Natural killer cell (primary cell): ENCODE data around the gene TUG1. TPM values are rescaled to one million over a fixed set of nuclear protein-coding genes. Genes with fewer than 3 reads are reported as not detected.
A peak's percentile ranks its signal among the peaks of the same experiment; 100 is the strongest.

Experiments used
- ATAC-seq, 3 donors: fragments of 150-1000 bp in 2 of 3; fragments of 200-7000 bp in 1 of 3; cut with Tn5 transposase; 1 replicate in 1 of 3; 2 replicates in 2 of 3; pipeline ENCODE4 v1.10.0; 2021; ENCODE audit warnings: mild to moderate bottlenecking in 2 of 3, moderate library complexity in 2 of 3
- DNase-seq, 2 donors: peaks; one replicate each; pipeline versions ENCODE4 v3.0.0 to v3.0.0-alpha.2; 2013 to 2021; ENCODE audit warnings: mixed read lengths in 1 of 2
- H3K27ac ChIP-seq: one replicate; pipeline ENCODE4 v1.5.1; 2013; ENCODE audit warnings: mild to moderate bottlenecking, low read length
- H3K27me3 ChIP-seq: one replicate; pipeline ENCODE4 v1.6.1; 2013; ENCODE audit warnings: low read length; ENCODE audit not compliant: control insufficient read depth, insufficient read depth
- H3K36me3 ChIP-seq: one replicate; pipeline ENCODE4 v1.6.1; 2013; ENCODE audit warnings: low read length; ENCODE audit not compliant: control insufficient read depth, insufficient read depth
- H3K4me1 ChIP-seq: one replicate; pipeline ENCODE4 v1.6.1; 2013; ENCODE audit warnings: low read length; ENCODE audit not compliant: control insufficient read depth, insufficient read depth
- H3K4me3 ChIP-seq: one replicate; pipeline ENCODE4 v1.5.1; 2013; ENCODE audit warnings: low read length
- H3K9me3 ChIP-seq: one replicate; pipeline ENCODE4 v1.6.1; 2013; ENCODE audit warnings: low read length; ENCODE audit not compliant: control insufficient read depth, insufficient read depth
- H3K27ac Mint-ChIP-seq, 2 donors: one replicate each; pipeline ENCODE4 v1.8.0; 2022; ENCODE audit warnings: mild to moderate bottlenecking in 2 of 2, mixed read lengths in 2 of 2, moderate library complexity in 1 of 2
- H3K27me3 Mint-ChIP-seq, 2 donors: one replicate each; pipeline ENCODE4 v1.8.0; 2022; ENCODE audit warnings: low read depth in 2 of 2, mixed read lengths in 2 of 2
- H3K36me3 Mint-ChIP-seq: one replicate; pipeline ENCODE4 v1.8.0; 2022; ENCODE audit warnings: mixed read lengths
- H3K4me1 Mint-ChIP-seq, 2 donors: one replicate each; pipeline ENCODE4 v1.8.0; 2022; ENCODE audit warnings: mixed read lengths in 2 of 2
- H3K4me3 Mint-ChIP-seq: one replicate; pipeline ENCODE4 v1.8.0; 2022; ENCODE audit warnings: mild to moderate bottlenecking, moderate library complexity, mixed read lengths
- H3K9me3 Mint-ChIP-seq, 2 donors: one replicate each; pipeline ENCODE4 v1.8.0; 2022; ENCODE audit warnings: mixed read lengths in 2 of 2
- CTCF ChIP-seq: fragments of 200-600 bp; IDR thresholded peaks from one replicate; pipeline ENCODE4 v1.8.0; 2022; ENCODE audit warnings: antibody characterized with exemption
- WGBS: methylation state at CpG from one replicate; pipeline ENCODE4 v1.1.7; 2013; ENCODE audit warnings: missing lambda C conversion rate; ENCODE audit not compliant: insufficient coverage; 5-methylcytosine and 5-hydroxymethylcytosine counted together
- intact Hi-C: fragments of 100-400 bp; cut with micrococcal nuclease; formaldehyde crosslinking; loops from one replicate; pipeline ENCODE4 v1.14.2; 2022
- total RNA-seq, 4 donors: library from RNA; stranded (reverse); fragments of 120-200 nt in 1 of 4; gene quantifications; one replicate each; pipeline versions ENCODE4 v1.2.3 to v1.2.4, GENCODE V29; 2013 to 2022

TUG1 gene
- total RNA-seq, 3 donors from 2014 or later (not counting 1 experiment from before 2014, with no cell fraction given), result 78.4 to 94.6 (median 80.9) TPM

GRCh38 chr22:30955153-30955552, 13.9 kb upstream of the TUG1 start:
- H3K4me1 Mint-ChIP-seq, result peaks cover 23 to 25% of the 10 kb centered on the region in 2 donors
- no peak overlapping the region for H3K4me3 Mint-ChIP-seq

GRCh38 chr22:30964858-30965257, 4.2 kb upstream of the TUG1 start:
- peaks cover 12 to 19% of the 10 kb centered on the region in 2 donors for H3K4me1 Mint-ChIP-seq
- Histone ChIP-seq H3K27ac (no peak overlapping the region), H3K27me3 (no peaks in the 10 kb centered on the region), H3K36me3 (no peaks in the 10 kb centered on the region), H3K4me3 (no peak overlapping the region), H3K4me1 (peaks cover 9% of the 10 kb centered on the region), H3K9me3 (peaks cover 4% of the 10 kb centered on the region)
- no peak for TF ChIP-seq CTCF
- H3K9me3 Mint-ChIP-seq, result peaks cover 0 to 2% of the 10 kb centered on the region in 2 donors
- no peaks in the 10 kb centered on the region for H3K36me3 Mint-ChIP-seq
- intact Hi-C loops, result no loop called here
- no peak overlapping the region for H3K4me3 Mint-ChIP-seq
- ATAC-seq, result no peak
- DNase-seq, result no peak
- H3K27me3 Mint-ChIP-seq, result no peaks in the 10 kb centered on the region
- WGBS, result 97% methylated on average over 4 of the region's 4 CpGs
- H3K27ac Mint-ChIP-seq, result no peak overlapping the region

More at GRCh38 chr22:30955153-30955552, 13.9 kb upstream of the TUG1 start:
- Histone ChIP-seq H3K4me1 (no peaks in the 10 kb centered on the region), H3K27ac (no peak overlapping the region), H3K27me3 (no peaks in the 10 kb centered on the region), H3K4me3 (no peak overlapping the region), H3K36me3 (peaks cover 12% of the 10 kb centered on the region), H3K9me3 (no peaks in the 10 kb centered on the region)
- Mint-ChIP-seq H3K36me3 (no peaks in the 10 kb centered on the region), H3K9me3 (no peaks in the 10 kb centered on the region), H3K27me3 (no peaks in the 10 kb centered on the region), H3K27ac (no peak overlapping the region)
- DNase-seq, result no peak
- 74% methylated on average over 4 of the region's 4 CpGs for WGBS
- intact Hi-C loops, result no loop called here
- TF ChIP-seq CTCF, result no peak
- no peak for ATAC-seq

- WGBS, result 22% methylated on average over 53 of the region's 53 CpGs
- Mint-ChIP-seq H3K27ac (peak within 1 kb of the TSS; percentile 93 to 98), H3K36me3 (peaks cover 23% of the 10 kb centered on the region), H3K27me3 (no peaks in the 10 kb centered on the region), H3K4me1 (peaks cover 42 to 47% of the 10 kb centered on the region in 2 donors), H3K4me3 (peak within 1 kb of the TSS; percentile 95), H3K9me3 (peaks cover 6 to 14% of the 10 kb centered on the region in 2 donors)
- ATAC-seq, result no peak
- Histone ChIP-seq H3K36me3 (peaks cover 21% of the 10 kb centered on the region), H3K4me3 (peak within 1 kb of the TSS; percentile 82), H3K9me3 (peaks cover 21% of the 10 kb centered on the region), H3K27me3 (no peaks in the 10 kb centered on the region), H3K27ac (peak within 1 kb of the TSS; percentile 97), H3K4me1 (peaks cover 17% of the 10 kb centered on the region)
- no peak for TF ChIP-seq CTCF
- no peak for DNase-seq
- intact Hi-C loops, result loop anchor here (2.0 kb wide), 1 partner anchor 117 kb away; no protein-coding TSS in a partner anchor
Observed at GRCh38 chr22:30968015-30968923, 796 bp upstream of the TUG1 start, which contains the start of gene MORC2. Gene MORC2, minus strand, starts transcription at chr22:30968774. Its CDS starts 885 bp downstream, at chr22:30967889.
